Gastroesophageal sphincter (tissue), 3 donors: ENCODE results near the gene UNC119B.

ENCODE experiments used
- EP300 ChIP-seq: sonication (generic); formaldehyde crosslinking; IDR thresholded peaks from one replicate; pipeline ENCODE4 v1.6.1; 2017; ENCODE audit warnings: antibody characterized with exemption, mild to moderate bottlenecking
- POLR2A ChIP-seq, 2 donors: fragments of 450-650 bp; IDR thresholded peaks; one replicate each; pipeline ENCODE4 v1.6.1; 2017; ENCODE audit warnings: antibody characterized with exemption in 2 of 2, mild to moderate bottlenecking in 2 of 2, moderate library complexity in 1 of 2
- TF ChIP-seq, protein P1 (sequence below), 4 experiments: fragments of 200-600 bp in 2 of 4; fragments of 450-650 bp in 2 of 4; sonication (generic) in 1 of 4; IDR thresholded peaks; one replicate each; pipeline ENCODE4 v1.5.1; 2017 to 2019; ENCODE audit warnings: antibody characterized with exemption in 4 of 4, mild to moderate bottlenecking in 2 of 4, moderate library complexity in 2 of 4

DNA sequence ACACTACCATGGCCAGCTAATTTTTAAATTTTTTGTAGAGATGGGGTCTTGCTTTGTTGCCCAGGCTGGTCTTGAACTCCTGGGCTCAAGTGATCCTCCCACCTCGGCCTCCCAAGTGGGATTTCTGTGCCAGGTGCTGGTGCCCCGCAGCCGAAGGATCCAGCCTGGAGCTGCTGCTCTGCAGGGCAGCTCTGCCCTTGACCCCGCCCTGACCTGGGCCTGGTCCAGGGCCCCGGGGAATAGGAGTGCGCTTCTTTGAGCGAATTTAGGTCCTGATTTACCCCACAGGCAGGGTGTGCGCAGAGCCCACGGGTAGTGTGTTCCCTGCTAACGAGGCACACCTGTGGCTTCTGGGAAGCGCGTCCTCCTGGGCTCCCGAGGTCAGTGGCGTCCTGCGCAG lies 30.6 kb downstream of the UNC119B start:
- TF ChIP-seq, protein P1, sequence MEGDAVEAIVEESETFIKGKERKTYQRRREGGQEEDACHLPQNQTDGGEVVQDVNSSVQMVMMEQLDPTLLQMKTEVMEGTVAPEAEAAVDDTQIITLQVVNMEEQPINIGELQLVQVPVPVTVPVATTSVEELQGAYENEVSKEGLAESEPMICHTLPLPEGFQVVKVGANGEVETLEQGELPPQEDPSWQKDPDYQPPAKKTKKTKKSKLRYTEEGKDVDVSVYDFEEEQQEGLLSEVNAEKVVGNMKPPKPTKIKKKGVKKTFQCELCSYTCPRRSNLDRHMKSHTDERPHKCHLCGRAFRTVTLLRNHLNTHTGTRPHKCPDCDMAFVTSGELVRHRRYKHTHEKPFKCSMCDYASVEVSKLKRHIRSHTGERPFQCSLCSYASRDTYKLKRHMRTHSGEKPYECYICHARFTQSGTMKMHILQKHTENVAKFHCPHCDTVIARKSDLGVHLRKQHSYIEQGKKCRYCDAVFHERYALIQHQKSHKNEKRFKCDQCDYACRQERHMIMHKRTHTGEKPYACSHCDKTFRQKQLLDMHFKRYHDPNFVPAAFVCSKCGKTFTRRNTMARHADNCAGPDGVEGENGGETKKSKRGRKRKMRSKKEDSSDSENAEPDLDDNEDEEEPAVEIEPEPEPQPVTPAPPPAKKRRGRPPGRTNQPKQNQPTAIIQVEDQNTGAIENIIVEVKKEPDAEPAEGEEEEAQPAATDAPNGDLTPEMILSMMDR (IDR thresholded peaks at IDR 0.05): no peak
- TF ChIP-seq EP300 (no peak), POLR2A (IDR thresholded peaks at IDR 0.05) (no peak)
